Measurements from ENCODE around the gene DPP10.

DNA sequence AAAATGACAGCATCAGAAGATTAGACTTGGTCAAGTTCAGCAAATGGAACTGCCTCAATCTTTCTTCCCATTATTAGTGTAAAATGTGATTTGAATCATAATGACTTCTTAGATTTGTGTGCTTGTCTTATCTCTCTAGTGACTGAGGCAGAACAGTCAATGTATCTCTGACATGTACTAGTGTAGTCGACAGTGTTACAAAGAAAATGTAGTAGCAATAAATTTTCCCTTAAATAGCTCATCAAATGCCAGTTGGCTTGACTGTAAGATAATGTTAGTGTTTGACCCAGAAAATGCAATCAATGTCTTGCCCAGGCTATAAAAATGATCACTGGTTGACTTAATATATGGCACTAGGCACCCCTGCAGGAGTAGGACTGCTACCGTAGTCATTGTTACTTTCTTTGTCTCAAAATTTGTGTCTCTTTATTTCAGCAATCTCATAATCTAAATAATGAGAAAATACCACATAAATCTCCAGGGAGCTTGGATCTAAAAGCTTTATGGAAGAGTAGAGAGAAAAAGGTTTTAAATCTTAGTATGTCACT is 1336.7 kb downstream of the DPP10 start:
- TF ChIP-seq, protein P1, sequence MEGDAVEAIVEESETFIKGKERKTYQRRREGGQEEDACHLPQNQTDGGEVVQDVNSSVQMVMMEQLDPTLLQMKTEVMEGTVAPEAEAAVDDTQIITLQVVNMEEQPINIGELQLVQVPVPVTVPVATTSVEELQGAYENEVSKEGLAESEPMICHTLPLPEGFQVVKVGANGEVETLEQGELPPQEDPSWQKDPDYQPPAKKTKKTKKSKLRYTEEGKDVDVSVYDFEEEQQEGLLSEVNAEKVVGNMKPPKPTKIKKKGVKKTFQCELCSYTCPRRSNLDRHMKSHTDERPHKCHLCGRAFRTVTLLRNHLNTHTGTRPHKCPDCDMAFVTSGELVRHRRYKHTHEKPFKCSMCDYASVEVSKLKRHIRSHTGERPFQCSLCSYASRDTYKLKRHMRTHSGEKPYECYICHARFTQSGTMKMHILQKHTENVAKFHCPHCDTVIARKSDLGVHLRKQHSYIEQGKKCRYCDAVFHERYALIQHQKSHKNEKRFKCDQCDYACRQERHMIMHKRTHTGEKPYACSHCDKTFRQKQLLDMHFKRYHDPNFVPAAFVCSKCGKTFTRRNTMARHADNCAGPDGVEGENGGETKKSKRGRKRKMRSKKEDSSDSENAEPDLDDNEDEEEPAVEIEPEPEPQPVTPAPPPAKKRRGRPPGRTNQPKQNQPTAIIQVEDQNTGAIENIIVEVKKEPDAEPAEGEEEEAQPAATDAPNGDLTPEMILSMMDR (conservative IDR thresholded peaks at IDR 0.05), result no peak
- no peak for TF ChIP-seq ZFX (IDR thresholded peaks at IDR 0.05)

Measured in C4-2B (cell line).